Tongue (tissue), 1 donor: ENCODE data around the gene CSTF1. TPM values are rescaled to one million over a fixed set of nuclear protein-coding genes. Genes with fewer than 3 reads are reported as not detected.

Source experiments
- total RNA-seq: library from RNA; depleted of rRNA; stranded (reverse); fragments of >200 nt; gene quantifications from one replicate; pipeline ENCODE4 v1.2.3, GENCODE V29; 2014

The CSTF1 gene
- total RNA-seq, 1 donor from 2014 or later, result 46.3 TPM

Other genes starting within 250 kb of the CSTF1 start
- not detected for gene MC3R, start 143.9 kb upstream of the CSTF1 start, total RNA-seq
- gene FAM210B, start 33.7 kb upstream of the CSTF1 start, total RNA-seq, result 36.1 TPM
- gene AURKA, start 430 bp upstream of the CSTF1 start, total RNA-seq, result 8.8 TPM
- 2.8 TPM for gene CASS4, start 19.6 kb downstream of the CSTF1 start, total RNA-seq
- 64.0 TPM for gene RTF2, start 76.0 kb downstream of the CSTF1 start, total RNA-seq
- not detected for gene FAM209A, start 132.1 kb downstream of the CSTF1 start, total RNA-seq
- not detected for gene FAM209B, start 140.6 kb downstream of the CSTF1 start, total RNA-seq
- 9.2 TPM for gene TFAP2C, start 236.7 kb downstream of the CSTF1 start, total RNA-seq